Activated CD4-positive, alpha-beta T cell treated with anti-CD3 and anti-CD28 coated beads for 24 hours (primary cell): ENCODE results near the gene TEKT5.
"Not testable (repeated sequence)": the region's sequence is repeated elsewhere in the genome, so short reads cannot be mapped to it uniquely, and the experiment has no call there.

ENCODE experiments used
- DNase-seq, 2 donors: peaks; one replicate each; pipeline ENCODE4 v3.0.0-alpha.2; 2020; ENCODE audit warnings: low read depth in 2 of 2

The TEKT5 gene

DNA sequence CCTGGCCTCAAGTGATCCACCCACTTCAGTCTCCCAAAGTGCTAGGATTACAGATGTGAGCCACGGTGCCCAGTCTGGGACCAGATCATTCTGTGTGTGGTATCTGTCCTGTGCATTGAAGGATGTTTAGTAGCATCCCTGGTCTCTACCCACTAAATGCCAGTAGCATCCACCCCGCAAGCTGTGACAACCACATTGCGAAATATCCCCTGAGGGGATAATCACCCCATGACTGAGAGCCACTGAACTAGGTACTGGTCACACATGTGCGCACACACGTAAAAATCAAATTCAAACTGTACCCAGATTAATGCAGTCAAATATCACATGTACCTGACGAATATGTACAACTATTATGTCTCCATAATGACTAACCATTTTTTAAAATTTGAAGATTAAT, 35.8 kb downstream of the TEKT5 start:
- no peak for DNase-seq

DNA sequence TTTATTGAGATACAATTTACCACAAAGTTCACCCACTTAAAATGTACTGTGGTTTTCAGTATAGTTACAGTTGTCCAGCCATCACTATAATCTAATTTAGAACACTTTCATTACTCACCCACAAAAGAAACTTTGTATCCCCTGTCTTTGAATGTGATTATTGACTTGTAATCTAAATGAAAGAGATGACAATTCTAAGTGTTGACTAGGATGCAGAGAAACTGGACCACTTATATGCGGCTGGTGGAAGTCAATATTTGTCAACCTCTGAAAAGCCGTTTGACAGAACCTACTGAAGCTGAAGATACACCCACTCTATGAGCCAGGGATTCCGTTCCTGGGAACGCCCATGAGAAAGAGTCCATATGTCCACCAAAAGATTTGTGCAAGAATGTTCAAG, 36.8 kb downstream of the TEKT5 start:
- DNase-seq: no peak

DNA sequence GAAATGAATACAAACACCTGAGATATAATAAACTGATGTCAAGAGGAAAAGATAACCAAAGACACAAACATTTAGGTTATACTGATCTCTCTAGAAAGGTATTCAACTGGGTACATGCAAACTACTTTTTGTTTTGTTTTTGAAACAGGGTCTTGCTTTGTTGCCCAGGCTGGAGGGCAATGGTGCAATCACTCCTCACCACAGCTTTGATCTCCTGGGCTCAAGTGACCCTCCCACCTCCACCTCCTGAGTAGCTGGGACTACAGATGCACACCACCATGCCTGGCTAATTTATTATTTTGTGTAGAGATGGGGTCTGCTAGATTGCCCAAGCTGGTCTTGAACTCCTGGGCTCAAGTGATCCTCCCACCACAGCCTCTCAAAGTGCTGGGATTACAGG, 38.1 kb downstream of the TEKT5 start:
- DNase-seq: no peak

DNA sequence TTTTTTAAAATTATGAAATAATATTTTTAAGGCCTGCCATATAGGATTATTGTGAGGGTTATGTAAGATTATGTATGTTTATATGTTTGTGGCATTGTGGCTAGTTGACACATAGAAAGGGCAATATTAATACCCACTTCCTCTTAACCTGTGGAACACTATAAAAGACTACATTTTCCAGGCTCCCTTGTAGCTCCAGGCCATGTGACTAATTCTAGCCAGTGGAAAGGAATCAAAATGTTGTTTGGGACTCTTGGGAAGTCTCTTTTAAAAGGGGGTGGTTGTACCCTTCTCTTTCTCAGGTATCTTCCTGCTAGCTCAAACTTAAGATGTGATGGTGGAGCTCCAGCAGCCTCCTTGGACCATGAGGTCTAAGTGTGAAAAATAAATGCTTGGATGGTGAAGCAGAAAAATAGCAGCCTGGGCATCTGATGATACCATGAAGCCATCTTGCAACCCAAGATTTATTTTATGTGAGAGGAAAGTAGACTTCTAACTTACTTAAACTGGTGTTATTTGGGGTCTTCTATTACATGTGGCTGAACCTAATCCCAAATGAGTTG, 39.2 kb downstream of the TEKT5 start:
- DNase-seq: no peak

DNA sequence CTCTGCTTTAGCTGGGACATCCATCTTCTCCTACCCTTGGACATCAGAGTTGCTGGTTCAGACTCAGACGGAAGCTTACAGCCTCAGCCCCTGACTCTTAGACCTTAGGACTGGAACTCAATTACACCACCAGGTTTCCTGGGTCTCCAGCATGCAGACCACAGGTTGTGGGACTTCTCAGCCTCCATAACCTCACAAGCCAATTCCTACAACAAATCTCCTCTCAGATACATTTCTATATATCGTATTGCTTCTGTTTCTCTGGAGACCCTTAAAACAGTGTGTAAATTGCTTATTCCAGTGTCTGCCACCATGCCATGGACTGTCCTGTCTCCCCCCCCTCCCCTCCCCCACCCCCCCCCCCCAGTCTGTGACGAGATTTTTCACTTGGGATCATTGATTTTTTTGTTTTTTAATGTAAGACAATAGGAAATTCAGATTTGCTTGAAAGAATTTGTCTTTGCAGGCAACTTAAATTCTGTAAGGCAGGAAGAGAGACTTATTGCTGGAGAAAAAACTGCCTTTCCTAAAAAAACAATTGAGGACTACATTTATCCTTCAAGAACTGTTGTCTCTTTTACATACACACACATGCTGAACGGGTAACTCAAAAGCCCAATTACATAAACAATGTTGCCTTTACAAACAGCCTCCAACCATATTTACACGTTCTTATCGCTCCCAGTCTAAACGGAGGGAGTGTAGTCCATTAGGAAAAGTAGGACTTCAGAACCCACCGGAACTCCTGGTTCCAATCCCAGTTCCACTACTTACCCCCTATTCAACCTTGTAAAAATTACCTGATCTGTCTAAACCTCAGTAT, 39.9 kb downstream of the TEKT5 start:
- no peak for DNase-seq

DNA sequence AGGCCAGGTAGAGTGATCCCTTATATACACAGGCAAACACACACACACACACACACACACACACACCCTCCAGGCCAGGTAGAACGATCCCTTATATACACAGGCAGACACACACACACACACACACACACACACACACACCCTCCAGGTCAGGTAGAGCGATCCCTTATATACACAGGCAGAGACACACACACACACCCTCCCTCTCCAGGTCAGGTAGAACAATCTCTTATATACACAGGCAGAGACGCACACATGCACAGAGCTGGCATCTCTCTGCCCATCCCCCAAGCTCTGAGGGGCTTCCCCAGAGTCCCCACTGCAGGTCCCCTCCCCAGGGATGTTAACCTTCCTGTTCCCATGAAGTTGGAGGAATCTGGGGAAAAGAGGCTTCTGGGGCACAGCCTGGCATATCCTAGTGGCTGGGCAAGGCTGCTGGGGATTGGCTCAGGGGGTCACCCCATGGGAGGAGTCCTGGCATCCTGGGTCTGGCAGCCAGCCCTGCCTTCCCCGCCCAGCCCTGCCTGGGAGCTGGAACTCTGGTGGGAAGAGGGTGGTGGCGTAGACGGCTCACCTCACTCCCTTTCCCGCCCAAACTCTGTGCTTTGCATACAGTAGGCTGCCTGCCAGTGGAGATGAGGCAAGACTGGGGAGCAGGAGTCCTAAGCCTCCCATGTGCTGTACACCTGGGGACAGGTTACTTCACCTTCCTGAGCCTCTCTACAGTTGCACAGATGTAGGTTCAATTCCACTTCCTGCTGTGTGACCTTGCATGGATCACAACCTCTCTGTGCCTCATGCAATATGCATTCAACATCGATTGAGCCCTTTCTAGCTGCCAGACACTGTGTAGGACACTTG, 41.8 kb downstream of the TEKT5 start:
- no peak for DNase-seq

DNA sequence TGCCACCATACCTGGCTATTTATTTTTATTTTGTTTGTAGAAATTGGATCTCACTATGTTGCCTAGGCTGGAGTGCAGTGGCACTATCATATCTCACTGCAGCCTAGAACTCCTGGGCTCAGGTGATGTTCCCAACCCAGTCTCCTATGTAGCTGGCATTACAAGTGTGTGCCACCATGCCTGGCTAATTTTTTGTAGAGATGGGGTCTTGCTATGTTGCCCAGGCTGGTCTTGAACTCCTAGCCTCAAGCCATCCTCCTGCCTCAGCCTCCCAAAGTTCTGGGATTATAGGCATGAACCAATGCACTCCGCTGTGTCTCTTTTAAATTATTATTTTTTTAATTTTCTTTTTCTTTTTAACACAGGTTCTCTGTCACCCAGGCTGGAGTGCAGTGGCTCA, 45.6 kb downstream of the TEKT5 start:
- not testable (repeated sequence) for DNase-seq

DNA sequence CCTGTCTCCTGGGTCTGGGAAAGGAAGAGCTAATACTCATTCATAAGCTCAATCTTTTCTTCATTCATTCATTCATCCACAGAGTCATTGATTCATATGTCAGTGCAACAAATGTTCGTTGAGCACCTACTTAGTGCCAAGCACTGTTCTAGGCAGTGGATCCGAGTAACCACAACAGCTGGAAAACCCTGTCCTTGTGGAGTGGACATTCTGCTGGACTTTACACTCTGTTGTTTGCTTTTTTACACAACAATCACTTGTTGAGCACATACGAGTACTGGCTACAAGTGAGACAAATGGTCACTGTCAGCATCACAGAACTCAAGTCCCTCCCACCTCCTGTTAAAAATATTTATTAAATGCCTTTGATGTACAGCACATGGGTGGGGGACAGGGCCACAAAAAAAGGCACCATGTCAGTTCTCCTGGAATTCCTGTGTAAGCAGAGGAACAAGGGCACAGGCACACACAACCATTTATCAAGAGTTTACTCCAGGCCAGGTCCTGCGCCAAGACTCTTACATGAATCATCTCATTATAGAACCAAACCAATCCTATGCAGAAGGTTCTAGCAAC, 46.9 kb downstream of the TEKT5 start:
- no peak for DNase-seq

DNA sequence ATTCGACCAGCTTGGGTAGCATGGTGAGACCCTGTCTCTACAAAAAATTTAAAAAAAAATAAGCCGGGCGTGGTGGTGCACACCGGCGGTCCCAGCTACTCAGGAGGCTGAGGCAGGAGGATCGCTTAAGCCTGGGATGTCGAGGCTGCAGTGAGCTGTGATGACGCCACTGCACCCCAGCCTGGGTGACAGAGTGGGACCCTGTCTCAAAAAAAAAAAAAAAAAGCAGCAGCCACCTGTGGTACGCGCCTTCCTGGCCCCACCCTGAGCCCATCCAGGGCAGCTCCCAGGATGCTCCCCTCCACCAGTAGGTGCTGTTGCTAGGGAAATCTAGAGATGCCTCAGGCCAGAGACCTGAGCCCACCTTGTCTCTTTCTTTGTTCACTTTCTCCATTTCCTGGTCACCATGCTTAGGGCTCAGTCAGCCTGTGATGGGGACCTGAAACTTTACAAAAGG, 47.4 kb downstream of the TEKT5 start:
- DNase-seq: no peak

DNA sequence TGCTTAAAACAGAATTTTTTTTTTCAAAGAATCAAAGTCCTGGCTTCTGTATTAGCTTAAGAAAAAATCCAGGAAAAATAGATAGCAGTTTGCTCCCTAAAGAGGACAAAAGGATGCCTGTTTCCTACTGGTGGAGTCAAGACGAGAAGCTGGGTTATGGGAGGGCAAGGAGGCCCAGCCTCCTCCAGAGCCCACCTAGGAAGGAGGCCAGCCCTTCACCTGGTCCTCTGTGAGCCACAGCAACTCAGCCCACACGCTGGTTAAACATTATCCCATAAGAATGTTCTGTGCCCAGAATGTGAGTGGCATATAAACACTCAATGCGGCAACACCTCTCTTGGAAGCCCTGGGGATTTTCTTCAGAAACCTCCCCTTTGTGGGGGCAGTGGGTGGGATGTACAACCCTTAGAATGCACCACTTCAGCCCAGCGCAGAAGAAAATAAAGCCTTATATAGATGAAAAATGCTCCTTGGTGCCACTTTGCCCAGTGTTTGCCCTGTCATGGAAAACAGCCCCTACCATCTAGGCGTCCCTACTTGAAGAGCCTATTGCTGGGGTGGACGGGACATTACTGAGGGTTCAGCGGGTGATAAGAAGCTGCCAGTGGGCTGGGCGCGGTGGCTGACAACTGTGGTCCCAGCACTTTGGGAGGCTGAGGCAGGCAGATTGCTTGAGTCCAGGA, 48.0 kb downstream of the TEKT5 start:
- DNase-seq: no peak

DNA sequence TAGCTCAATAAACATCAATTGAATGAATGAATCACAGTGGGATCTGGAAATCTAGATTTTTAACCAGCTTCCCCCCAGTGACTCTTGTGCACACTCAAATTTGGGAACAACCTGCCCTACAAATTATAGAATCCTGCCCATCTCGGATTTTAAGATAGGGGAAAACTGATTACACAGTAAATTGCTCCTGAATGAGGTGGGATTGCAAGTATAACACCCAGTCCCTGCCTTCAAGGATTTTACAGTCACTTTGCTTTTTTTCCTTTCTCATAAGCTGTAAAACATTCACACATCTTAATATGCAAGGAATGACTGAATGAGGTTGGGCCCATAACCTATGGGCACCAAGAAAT, 48.5 kb downstream of the TEKT5 start:
- DNase-seq: no peak

DNA sequence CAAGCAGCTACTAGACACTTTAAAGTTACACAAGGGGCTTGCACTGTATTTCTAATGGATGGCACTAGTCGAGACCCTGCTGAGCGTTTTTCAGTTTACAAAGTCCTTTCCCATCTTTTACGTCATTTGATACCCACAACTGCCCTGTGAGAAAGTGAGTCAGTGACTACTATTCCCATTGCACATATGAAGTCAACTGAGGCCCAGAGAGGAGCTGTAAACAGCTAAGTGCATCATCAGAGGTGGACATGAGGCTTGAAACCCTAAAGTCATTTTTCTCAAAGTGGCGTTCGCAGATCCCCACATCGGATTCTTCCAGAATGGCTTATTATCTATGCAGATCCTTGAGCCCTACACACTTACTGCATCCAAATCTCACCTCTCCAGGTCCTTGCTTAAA, 50.6 kb downstream of the TEKT5 start:
- DNase-seq: no peak

DNA sequence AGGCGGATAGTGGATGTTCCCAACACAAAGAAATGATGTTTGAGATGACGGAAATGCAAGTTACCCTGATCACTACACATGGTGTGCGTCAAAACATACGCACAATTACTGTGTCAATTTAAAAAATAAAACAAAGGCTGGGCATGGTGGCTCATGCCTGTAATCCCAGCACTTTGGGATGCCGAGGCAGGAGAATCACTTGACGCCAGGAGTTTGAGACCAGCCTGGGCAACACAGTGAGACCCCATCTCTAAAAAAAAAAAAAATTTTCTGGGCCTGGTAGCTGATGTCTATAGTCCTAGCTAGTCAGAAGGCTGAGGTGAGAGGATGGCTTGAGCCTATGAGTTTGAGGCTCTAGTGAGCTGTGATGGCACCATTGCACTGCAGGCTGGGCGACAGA, 51.8 kb downstream of the TEKT5 start:
- no peak for DNase-seq

DNA sequence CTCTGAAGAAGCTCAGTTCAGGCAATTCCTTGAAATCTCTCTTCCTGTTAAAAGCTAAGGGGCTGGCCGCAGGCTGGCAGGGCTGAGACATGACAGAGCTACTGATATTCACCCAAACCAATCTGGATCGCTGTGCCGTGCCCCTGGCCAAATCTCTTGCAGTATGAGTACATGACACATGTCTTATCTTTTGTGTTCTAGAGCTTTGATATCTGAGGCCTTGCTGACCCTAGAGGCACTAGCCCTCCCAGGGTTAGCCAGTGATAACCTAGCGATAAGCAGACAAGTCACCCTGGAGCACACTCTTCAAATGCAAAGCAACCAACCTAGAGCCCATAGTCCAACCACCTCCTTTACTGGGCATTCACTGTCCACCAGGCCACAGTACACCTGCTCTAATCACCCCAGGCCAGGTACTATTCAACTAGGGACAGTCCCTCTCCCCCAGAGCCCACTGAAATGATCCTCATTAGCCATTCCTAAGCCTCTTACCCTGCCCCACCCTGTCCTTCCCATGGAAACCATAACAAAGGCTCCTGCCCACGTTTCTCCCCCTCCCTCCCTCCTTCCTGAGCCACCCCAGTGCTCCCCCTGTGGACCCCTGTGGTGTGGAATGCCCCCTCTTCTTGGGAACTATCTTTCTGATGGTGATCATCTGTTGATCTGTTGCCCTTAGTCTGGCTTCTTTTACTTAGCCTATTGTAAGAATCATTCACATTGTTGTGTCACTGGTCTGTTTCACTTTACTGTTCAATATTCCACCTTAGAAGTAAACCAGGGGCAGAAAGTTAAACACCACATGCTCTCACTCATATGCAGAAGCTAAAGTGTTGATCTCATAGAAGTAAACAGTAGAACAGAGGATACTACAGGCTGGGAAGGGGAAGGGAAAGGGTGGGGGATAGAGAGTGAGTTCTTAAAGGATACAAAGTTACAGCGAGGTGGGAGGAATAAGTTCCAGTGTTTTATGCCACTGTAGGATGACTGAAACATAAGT, 52.5 kb downstream of the TEKT5 start:
- DNase-seq: no peak

DNA sequence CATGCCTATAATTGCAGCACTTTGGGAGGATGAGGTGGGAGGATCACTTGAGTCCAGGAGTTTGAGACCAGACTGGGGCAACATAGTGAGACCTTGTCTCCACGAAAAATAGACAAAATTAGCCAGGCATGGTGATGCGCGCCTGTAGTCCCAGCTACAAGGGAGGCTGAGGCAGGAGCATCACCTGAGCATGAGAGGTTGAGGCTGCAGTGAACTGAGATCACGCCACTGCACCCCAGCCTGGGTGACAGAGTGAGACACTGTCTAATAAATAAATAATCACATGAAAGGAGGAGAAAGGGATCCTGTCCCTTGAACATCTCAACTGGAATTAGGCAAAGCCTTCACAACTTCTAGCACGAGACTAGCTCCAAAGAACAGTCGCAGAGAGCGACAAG, 53.2 kb downstream of the TEKT5 start:
- DNase-seq: no peak

DNA sequence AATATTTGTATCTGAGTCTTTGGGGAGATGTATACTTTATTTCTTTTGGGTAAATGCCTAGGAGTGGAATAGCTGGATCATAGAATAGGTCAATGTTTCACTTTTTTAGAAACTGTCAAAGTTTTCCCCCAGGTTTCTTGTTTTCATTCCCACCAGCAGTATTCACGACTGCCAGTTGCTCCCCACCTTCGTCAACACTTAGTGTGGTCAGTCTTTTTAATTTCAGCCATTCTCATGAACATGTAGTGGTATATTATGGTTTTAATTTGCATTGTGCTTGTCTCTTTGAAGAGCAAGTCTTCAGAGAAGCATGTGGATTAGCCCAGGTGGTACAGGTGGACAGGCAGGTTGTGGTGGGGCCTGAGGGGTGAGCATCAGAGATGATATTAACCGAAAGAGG, 53.8 kb downstream of the TEKT5 start:
- no peak for DNase-seq

DNA sequence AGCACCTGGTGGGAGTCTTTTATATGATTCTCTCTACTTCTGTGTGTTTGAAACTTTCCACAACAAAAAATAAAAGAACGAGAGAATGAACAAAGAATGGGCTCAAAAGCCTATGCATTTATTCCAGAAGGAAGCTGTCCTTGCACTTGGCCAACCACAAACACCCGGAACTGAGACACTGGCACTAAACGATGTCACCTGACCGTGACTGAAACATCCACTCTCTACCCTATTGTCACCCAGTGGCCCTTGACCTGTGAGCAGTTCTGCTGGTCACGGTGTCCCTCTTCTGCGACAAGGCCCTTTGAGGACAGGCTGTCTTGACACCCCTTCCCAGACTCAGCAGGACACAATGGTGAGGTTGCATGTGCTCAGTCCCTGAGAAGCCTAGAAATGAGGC, 56.6 kb downstream of the TEKT5 start:
- DNase-seq: no peak

DNA sequence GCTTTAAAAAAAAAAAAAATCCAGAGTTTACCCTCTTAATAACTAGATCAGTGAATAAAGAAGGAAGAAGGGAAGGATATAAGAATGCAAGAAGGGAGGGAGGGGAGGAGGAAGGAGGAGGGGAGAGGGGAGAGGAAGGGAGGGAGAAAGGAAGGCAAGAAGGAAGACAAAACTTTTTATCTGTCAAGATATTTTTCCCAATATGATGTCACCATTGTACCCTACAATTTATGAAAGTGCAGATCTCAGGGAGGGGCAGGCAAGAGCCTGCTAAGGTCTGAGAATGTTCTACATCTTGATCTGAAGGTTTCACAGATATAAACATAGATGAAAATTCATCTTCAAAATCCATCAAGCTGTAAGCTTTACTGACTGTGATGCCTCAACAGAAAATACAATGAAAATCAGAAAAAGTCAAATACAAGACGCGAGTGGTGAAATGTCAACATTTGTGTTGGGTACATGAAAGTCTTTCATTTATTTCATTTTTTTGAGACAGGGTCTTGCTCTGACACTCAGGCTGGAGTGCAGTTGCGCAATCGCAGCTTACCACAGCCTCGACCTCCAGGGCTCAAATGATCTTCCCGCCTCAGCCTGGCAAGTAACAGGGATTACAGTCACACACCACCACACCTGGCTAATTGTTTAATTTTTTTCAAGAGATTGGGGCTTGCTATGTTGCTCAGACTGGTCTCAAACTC, 57.2 kb downstream of the TEKT5 start:
- DNase-seq: no peak

DNA sequence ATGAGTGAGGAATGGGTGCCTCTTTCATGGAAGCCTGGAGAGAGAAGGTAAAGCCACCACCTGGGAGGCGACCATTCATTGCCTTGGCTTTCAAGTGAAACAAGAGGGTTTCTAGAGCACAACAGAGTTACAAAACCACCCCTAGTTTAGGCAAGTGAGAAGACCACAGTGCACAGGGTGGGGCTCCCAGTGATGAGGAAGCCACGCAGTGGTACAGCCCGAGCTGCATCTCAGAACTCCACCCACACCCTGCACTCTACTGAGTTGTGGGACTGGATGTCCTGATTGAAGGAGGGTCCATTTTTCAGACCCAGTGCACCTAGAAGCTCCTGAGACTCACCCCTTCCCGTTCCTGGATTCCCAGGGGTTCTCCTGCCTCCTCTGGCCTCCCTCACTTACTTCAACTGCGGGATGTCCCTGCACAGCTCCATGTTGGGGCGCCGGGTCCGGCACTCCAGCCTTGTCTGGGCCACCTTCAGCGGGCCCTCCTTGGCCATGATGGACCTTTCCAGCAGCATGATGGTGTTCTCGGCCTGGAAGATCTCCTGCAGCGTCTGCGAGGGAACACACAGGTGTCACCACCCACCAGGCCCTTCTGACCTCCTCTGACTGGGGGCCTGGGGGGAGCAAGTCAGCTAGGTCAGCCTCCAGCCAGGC, 59.2 kb downstream of the TEKT5 start:
- no peak for DNase-seq
